22Rv1 (cell line): Measurements from ENCODE around the gene SND1.

ENCODE experiments used
- CTCF ChIP-seq: fragments of 450-650 bp; IDR thresholded peaks from 2 replicates; pipeline ENCODE4 v1.5.1; 2017; ENCODE audit warnings: mild to moderate bottlenecking
- ZFX ChIP-seq: fragments of 450-650 bp; IDR thresholded peaks from 2 replicates; pipeline ENCODE4 v1.6.1; 2017; ENCODE audit warnings: antibody characterized with exemption, borderline replicate concordance

- no peak for TF ChIP-seq CTCF
- TF ChIP-seq ZFX = no peak
Observed at GRCh38 chr7:128059143-128059988, 407.4 kb downstream of the SND1 start.
